SJCRH30 (cell line): ENCODE measurements around the gene LGI4. TPM values are rescaled to one million over a fixed set of nuclear protein-coding genes. Genes with fewer than 3 reads are reported as not detected.

Experiments used
- DNase-seq, 2 experiments: peaks; one replicate each; pipeline ENCODE4 v3.0.0-alpha.2; 2015 to 2020
- H3K27ac ChIP-seq: fragments of 250-450 bp; sonication (Bioruptor Pico); 2 replicates; pipeline ENCODE4 v1.5.1; 2020; ENCODE audit warnings: mild to moderate bottlenecking, moderate library complexity
- H3K27me3 ChIP-seq: fragments of 250-450 bp; sonication (Bioruptor Pico); 2 replicates; pipeline ENCODE4 v1.5.1; 2020; ENCODE audit warnings: mild to moderate bottlenecking, moderate library complexity
- H3K36me3 ChIP-seq: fragments of 250-450 bp; sonication (Bioruptor Pico); 2 replicates; pipeline ENCODE4 v1.5.1; 2020; ENCODE audit warnings: mild to moderate bottlenecking, moderate library complexity
- H3K4me1 ChIP-seq: fragments of 250-450 bp; sonication (Bioruptor Pico); 2 replicates; pipeline ENCODE4 v1.5.1; 2020; ENCODE audit warnings: mild to moderate bottlenecking, moderate library complexity
- H3K4me3 ChIP-seq: fragments of 250-450 bp; sonication (Bioruptor Pico); 2 replicates; pipeline ENCODE4 v1.5.1; 2020; ENCODE audit warnings: mild to moderate bottlenecking, moderate library complexity
- H3K9me3 ChIP-seq: fragments of 250-450 bp; sonication (Bioruptor Pico); replicated peaks from 2 replicates; pipeline ENCODE4 v1.5.1; 2020; ENCODE audit warnings: mild to moderate bottlenecking, moderate library complexity
- total RNA-seq: library from RNA; depleted of rRNA; stranded (reverse); fragments of >200 nt; shearing (Covaris generic); gene quantifications from 2 replicates; pipeline ENCODE4 v1.2.3, GENCODE V29; 2014

The LGI4 gene
- total RNA-seq, 1 experiment from 2014 or later, result not detected

DNA sequence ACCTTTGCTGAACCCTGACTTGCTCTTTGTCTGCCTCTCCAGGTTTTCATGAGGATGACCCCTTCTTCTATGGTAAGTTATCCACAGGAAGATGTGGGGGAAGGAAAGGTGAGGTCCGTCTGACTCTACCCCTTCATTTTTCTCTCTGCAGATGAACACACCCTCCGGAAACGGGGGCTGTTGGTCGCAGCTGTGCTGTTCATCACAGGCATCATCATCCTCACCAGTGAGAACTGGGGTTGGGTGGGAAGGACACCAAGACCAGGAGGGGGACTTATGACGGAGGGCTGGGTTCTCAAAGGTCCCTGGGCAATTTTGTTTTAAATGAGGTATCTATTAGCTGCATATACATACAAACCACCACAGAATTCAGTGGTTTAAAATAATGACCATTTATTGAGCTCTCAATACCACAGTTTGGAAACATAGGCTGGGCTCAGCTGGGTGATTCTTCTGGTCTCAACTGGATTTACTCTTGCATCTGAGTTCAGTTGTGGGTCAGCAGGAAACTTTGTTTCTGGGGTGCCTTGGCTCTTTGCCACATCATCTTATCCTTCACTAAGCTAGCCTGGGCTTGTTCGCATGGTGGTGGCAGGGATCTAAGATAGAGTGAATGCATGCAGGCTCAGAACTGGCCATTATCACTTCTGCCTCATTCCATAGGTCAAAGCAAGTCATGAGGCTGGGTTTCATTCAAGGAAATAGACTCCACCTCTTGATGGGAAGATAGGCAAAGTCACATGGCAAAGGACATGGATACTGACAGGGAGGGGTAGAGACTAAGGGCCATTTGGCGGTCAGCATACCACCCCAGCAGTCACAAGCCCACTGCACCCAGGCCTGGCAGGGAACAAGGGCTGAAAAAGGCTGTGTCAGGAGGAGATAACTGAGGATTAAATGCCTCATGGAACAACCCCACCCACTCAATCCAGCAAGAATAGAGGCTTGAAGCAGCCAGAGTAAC lies 31.5 kb upstream of the LGI4 start:
- H3K36me3 ChIP-seq, result no peaks in the 10 kb centered on the region
- no peaks in the 10 kb centered on the region for H3K4me1 ChIP-seq
- H3K27ac ChIP-seq, result no peak overlapping the region
- no peak overlapping the region for H3K4me3 ChIP-seq
- H3K9me3 ChIP-seq, result peaks cover 5% of the 10 kb centered on the region
- no peak for DNase-seq
- H3K27me3 ChIP-seq, result no peaks in the 10 kb centered on the region

DNA sequence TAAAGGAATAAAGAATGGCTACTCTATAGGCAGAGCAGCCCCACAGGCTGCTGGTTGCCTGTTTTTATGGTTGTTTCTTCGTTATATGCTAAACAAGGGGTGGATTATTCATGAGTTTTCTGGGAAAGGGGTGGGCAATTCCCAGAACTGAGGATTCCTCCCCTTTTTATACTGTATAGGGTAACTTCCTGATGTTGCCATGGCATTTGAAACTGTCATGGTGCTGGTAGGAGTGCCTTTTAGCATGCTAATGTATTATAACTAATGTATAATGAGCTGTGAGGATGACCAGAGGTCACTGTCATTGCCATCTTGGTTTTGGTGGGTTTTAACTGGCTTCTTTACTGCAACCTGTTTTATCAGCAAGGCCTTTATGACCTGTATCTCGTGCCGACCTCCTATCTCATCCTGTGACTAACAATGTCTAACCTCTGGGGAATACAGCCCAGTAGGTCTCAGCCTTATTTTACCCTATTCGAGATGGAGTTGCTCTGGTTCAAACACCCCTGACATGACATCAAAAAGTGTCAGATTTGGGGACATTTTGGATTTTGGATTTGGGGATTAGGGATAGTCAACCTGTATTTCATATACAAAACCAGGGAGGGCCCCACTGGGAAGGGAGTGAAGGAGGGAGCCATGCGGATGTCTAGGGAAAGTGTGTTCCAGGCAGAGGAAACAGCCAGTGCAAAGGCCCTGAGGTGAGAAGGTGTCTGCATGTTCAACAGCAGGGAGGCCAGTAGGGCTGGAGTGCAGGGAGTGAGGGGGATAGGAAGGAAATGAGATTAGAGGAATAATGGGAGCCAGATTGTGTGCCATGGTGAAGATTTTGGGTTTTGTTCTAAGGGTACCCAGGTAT lies 30.6 kb upstream of the LGI4 start:
- Histone ChIP-seq H3K4me3 (no peak overlapping the region), H3K27me3 (no peaks in the 10 kb centered on the region), H3K9me3 (peaks cover 5% of the 10 kb centered on the region), H3K27ac (no peak overlapping the region), H3K36me3 (no peaks in the 10 kb centered on the region), H3K4me1 (no peaks in the 10 kb centered on the region)
- no peak for DNase-seq

DNA sequence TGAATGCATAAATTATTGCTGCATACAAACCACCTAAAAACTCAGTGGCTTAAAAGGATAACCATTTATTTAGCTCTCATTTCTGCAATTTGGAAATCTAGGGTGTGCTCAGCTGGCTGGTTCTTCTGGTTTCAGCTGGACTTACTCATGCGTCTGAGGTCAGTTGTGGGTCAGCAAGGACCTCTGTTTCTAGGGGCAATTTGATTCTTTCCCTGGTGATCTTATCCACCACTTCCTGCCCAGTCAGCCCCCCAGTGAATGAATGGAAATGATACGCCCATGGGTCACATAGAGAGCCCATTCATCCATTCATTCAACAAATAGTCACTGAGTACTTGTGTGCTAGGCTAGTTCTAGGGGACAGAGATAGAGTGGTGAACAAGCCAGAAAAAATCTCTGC lies 29.6 kb upstream of the LGI4 start:
- Histone ChIP-seq H3K27me3 (no peaks in the 10 kb centered on the region), H3K9me3 (peaks cover 5% of the 10 kb centered on the region), H3K36me3 (no peaks in the 10 kb centered on the region), H3K4me3 (no peak overlapping the region), H3K27ac (no peak overlapping the region), H3K4me1 (no peaks in the 10 kb centered on the region)
- DNase-seq, result no peak

DNA sequence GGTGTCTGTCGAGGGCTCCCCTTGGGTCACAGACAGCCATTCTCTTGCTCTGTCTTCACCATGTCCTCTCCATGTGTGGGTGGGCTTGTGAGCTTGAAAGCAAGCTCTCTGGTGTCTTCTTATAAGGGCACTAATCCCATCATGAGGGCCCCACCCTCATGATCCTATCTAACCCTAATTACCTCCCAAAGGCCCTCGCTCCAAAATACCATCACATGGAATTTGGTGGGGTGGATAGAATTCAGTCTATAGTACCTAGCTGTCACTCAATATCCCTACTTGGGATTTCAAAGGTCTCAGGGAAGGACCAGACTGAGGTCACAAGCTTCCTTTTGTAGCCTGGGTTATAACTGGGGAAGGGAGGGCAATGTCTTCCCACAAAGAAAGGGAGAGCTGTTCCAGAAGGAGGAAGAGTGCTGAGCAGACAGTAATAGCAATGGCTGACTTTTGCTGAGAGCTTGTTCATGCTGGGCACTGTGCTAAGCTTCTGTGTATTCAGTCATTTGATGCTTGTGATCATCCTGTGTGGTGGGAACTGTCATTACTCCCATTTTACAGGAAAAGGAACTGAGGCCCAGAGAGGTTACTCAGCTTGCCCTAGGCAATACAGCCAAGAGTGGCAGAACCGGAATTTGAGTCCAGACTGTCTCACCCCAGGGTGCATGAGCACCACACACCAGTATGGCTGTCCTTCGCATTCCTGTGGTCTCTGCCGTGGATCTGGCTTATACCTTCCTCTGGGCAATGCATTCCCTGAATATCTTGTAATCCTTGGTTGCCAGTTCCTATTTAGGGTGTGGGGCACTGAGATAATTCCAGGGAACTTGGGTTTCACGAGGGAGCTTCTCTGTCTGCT lies 27.8 kb upstream of the LGI4 start:
- no peak for DNase-seq
- Histone ChIP-seq H3K27ac (no peak overlapping the region), H3K4me3 (no peak overlapping the region), H3K27me3 (0 out of 2 replicates have a peak, but pooled peaks cover 4% of the 10 kb centered on the region), H3K36me3 (no peaks in the 10 kb centered on the region), H3K9me3 (peaks cover 5% of the 10 kb centered on the region), H3K4me1 (no peaks in the 10 kb centered on the region)

DNA sequence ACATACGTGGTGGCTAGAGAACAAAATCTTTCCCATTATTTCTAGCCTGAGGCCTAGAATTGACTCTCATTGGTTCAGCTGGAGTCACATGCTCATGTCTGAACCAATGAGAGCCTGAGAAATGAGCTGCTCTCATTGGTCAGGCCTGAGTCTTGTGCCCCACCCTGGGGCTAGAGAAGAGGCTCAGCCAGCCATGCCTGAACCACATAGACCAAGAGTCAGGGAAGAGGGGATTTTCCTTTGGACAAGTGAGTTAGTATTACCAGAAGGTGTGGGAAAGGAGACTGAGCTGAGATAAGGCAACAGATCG lies 26.5 kb upstream of the LGI4 start:
- H3K27me3 ChIP-seq, result peaks cover 6% of the 10 kb centered on the region; the same call in 1 of the 2 replicates
- no peaks in the 10 kb centered on the region for H3K36me3 ChIP-seq
- H3K9me3 ChIP-seq, result peaks cover 5% of the 10 kb centered on the region
- no peak for DNase-seq
- H3K4me3 ChIP-seq, result no peak overlapping the region
- no peak overlapping the region for H3K27ac ChIP-seq
- H3K4me1 ChIP-seq, result no peaks in the 10 kb centered on the region

DNA sequence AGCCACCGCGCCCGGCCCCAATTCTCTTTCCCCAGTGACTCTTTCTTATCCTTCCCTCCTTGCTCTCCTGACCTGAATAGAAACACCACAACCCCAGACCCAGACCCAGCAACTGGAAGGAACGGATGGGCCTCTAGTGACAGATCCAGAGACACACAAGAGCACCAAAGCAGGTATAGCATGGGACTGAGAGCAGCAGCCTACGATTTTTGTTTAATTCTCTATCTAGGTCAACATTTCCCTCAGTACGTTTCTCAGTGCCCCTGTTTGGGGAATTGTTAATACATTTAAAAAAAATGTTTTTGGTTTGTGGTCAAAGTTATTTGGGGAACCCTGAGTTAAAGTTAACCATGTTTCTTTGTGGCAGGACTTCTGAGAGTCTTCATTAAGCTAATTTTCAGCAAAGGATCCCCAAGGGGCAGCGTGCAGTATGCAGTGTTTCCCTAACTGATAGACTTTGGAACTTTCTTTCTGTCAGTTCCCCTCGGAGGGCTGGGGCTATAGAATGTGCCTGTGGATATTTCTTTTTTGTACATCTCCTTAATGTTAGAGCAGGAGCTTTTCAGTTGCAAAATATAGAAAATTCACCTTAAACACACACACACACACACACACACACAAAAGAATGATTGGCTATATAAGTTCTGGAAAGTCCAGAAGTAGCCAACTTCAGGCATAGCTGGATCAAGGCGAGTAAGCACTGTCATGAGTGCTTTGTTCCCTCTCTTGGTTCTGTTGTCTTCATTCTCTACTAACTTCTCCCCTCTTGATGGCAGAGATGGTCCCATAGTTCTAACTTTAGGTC lies 26.0 kb upstream of the LGI4 start:
- Histone ChIP-seq H3K27me3 (peaks cover 11% of the 10 kb centered on the region; the same call in 1 of the 2 replicates), H3K4me3 (no peak overlapping the region), H3K9me3 (peaks cover 5% of the 10 kb centered on the region), H3K36me3 (no peaks in the 10 kb centered on the region), H3K27ac (no peak overlapping the region), H3K4me1 (no peaks in the 10 kb centered on the region)
- no peak for DNase-seq

DNA sequence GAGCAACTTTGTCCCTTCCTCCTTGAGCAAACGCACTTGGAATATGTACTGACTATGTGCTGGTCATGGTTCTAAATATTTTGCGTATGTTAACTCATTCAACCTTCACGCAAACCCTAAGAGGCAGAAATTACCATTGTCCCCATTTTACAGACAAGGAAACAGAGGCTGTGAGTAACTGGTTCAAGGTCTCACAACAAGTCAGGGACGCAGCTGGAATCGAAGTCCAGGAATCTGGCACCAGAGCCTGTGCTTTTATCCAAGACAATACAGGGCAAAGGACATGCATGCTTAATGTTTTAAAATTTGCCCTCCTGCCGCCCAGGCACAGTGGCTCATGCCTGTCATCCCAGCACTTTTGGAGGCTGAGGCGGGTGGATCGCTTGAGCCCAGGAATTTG lies 24.7 kb upstream of the LGI4 start:
- H3K27ac ChIP-seq, result no peak overlapping the region
- peaks cover under 1% of the 10 kb centered on the region for H3K9me3 ChIP-seq
- no peaks in the 10 kb centered on the region for H3K36me3 ChIP-seq
- no peak overlapping the region for H3K4me3 ChIP-seq
- H3K27me3 ChIP-seq, result peaks cover 23% of the 10 kb centered on the region; the same call in 1 of the 2 replicates
- no peaks in the 10 kb centered on the region for H3K4me1 ChIP-seq
- DNase-seq, result no peak

DNA sequence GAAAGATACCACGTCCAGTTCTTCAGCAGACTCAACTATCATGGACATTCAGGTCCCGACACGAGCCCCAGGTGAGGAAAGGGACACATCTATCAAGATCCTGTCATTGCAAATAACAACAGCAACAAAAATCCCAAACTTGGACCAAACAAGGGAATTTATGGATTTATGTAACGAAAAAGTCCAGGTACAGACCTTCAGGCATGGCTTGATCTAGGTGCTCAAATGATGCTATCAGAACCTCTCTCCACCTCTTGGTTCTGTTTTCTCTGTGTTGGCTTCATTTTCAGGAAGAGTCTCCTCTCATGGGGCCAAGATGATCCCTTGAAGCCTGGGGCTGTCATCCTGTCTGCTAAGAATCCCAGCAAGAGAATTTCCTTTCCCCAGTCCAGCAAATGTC lies 22.6 kb upstream of the LGI4 start:
- DNase-seq, result no peak
- Histone ChIP-seq H3K36me3 (no peaks in the 10 kb centered on the region), H3K9me3 (no peaks in the 10 kb centered on the region), H3K4me3 (no peak overlapping the region), H3K4me1 (no peaks in the 10 kb centered on the region), H3K27ac (no peak overlapping the region), H3K27me3 (peaks cover 23% of the 10 kb centered on the region; the same call in 1 of the 2 replicates)

DNA sequence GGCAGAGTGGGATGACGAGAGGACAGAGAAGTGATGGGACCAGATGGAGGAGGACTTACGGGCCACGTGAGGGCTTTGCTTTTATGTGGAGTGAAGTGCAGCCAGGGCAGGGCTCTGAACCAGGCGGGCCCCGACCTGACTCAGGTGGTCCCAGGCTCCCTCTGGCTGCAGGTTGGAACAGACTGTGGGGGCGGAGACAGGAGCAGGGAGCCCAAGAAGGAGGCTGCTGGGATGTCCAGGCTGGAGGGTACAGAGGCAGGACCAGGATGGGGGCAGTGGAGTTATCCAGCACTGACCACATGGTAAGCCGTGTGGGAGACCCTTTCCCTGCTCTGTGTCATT lies 21.8 kb upstream of the LGI4 start:
- H3K27me3 ChIP-seq, result peaks cover 23% of the 10 kb centered on the region; the same call in 1 of the 2 replicates
- DNase-seq, result no peak
- H3K4me1 ChIP-seq, result no peaks in the 10 kb centered on the region
- H3K36me3 ChIP-seq, result no peaks in the 10 kb centered on the region
- H3K9me3 ChIP-seq, result no peaks in the 10 kb centered on the region
- no peak overlapping the region for H3K4me3 ChIP-seq
- no peak overlapping the region for H3K27ac ChIP-seq

DNA sequence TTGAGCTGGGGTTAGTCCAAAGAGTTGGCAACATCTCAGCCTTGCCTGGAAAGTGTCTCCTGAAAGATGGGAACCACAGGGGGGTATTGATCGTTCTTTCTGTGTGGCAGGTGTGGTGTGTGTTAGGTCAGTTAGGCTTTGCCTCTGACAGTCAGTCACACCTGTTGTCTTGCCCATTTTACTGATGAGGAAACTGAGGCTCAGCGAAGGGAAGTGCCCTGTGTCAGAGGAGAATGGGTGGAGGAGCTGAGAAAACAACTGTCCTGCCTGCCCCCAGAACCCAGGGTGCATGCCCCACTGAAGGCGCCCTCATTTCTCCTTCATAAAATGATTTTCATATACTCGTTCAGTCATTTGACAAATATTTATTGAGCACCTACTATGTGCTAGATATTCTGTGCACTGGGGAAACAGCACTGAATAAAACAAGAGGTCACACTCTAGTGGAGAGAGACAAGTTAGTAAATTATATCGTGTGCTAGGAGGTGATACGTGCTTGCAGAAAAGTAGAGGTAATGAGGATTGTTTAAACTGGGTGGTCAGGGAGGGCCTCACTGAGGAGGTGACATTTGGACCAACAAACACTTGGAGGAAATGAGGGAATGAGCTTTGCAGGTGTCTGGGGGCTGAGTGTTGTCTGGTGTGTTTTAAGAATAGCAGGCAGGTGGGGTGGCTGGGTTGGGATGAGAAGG lies 21.3 kb upstream of the LGI4 start:
- H3K4me3 ChIP-seq, result no peak overlapping the region
- DNase-seq, result no peak
- no peak overlapping the region for H3K27ac ChIP-seq
- peaks cover 26% of the 10 kb centered on the region for H3K27me3 ChIP-seq
- no peaks in the 10 kb centered on the region for H3K36me3 ChIP-seq
- H3K9me3 ChIP-seq, result no peaks in the 10 kb centered on the region
- H3K4me1 ChIP-seq, result no peaks in the 10 kb centered on the region

DNA sequence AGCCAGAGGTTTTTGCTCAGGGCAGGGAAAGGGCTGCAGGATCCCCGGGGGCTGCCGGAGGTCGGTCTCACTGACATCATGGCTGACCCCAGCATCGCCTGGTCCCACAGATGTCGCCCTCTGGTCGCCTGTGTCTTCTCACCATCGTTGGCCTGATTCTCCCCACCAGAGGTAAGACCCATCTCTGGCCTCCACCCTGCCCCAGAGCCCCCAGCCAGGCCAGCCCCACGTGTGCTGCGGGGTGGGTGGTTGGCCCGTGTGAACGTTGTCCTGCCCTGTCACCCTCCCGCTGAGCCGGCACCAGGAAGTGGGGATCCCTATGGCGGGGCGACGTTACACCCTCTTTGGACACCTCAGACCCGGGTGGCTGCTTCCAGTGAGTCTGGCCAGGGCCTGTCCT lies 20.6 kb upstream of the LGI4 start:
- H3K4me3 ChIP-seq, result peak overlapping the region; percentile 47; the same call in 1 of the 2 replicates
- H3K36me3 ChIP-seq, result no peaks in the 10 kb centered on the region
- H3K4me1 ChIP-seq, result no peaks in the 10 kb centered on the region
- no peak for DNase-seq
- H3K27me3 ChIP-seq, result peaks cover 26% of the 10 kb centered on the region
- H3K9me3 ChIP-seq, result no peaks in the 10 kb centered on the region
- no peak overlapping the region for H3K27ac ChIP-seq

DNA sequence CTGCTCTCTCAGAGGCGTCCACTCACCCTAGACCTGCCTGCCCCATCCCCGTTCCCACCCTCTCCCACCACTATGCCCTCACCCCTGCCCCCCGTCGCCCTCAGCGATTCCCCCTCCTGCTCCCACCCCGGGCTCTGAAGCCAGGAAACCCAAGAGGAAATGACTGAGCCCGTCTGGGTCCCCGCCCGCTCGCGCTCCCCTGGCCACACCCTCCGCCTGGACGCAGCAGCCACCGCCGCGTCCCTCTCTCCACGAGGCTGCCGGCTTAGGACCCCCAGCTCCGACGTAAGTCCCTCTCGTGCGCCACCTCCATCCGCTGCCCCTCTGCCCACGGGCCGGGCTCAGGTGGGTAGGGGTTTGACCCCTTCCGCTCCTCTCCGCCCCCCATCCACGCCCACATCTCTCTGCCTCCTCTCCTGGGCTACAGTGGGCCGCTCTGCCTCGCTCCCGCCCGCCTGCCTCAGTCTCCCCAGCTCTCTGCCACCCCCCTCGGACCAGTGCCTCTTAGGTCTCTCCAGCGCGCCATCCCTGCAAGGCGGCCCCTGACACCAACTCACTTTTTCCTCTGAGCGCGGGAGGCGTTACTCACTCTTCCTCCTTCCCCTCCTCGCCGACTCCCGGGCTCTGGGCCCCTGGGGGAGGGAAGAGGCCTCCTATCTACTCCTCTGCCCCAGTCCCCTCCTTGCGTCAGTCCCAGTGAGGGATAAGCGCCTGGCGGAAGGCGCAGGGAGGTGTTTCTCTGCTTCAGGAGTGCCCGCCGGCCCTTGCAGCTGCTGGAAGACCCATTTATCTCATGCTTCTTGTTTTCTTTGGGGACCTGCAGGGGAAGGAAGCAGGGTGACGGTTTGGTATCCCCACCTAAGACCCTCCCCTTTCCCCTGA lies 19.9 kb upstream of the LGI4 start, which contains the start of gene FXYD5:
Gene FXYD5 (plus strand): TSS at position 211 of the 882 bp plus-strand sequence. CDS start 816 bp downstream, outside the sequence.
- Histone ChIP-seq H3K4me3 (peak within 1 kb of the TSS; percentile 47), H3K36me3 (no peaks in the 10 kb centered on the region), H3K4me1 (no peaks in the 10 kb centered on the region), H3K27me3 (peaks cover 26% of the 10 kb centered on the region), H3K27ac (no peak within 1 kb of the TSS), H3K9me3 (no peaks in the 10 kb centered on the region)
- peak in 1 of 2 experiments; percentile 15 for DNase-seq
